ENCODE results near the gene FES.

The FES gene

DNA sequence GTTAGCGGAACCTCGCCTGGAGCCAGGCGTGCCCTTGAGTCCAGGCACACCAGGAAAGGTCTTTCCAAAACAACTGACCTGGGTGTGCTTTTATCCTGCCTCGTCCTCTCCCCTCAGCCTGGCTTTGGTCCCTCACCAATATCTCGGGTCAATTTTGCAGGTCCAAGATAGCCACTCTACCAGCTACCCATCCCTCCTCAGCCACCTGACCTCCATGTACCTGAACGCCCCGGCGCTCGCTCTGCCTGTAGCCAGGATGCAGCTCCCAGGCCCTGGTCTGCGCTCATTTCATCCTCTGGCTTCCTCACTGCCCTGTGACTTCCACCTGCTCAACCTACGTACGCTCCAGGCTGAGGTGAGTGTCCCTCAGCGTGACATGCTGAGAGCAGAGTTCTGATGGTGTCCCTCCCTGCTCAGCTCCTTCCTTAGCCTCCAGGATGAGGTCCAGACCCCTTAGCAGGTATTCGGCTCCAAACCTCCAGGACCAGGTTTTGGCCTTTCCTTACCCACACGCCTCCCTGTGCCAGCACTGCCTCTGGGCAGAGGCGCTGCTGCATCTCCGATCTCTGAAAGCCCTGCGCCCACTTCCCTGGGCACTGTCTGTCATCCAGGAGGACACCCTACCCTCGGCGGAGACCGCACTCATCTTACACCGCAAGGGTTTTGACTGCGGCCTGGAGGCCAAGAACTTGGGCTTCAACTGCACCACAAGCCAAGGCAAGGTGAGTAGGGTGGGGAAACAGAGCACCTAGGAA lies 33.9 kb downstream of the FES start:
- no peak for TF ChIP-seq EP300 (IDR thresholded peaks at IDR 0.05; ENCODE audit: borderline replicate concordance)
- TF ChIP-seq FOXM1 (IDR thresholded peaks at IDR 0.05; ENCODE audit: borderline replicate concordance, low read depth): no peak
- TF ChIP-seq CEBPB (IDR thresholded peaks at IDR 0.05): no peak
- no peak for TF ChIP-seq NFIC (IDR thresholded peaks at IDR 0.05)
- TF ChIP-seq RAD21 (IDR thresholded peaks at IDR 0.05; ENCODE audit: low read depth): no peak
- TF ChIP-seq TEAD4 (IDR thresholded peaks at IDR 0.05): no peak
- no peak for TF ChIP-seq CREB1 (IDR thresholded peaks at IDR 0.05; ENCODE audit: low read depth)
- no peak for TF ChIP-seq TAF1 (IDR thresholded peaks at IDR 0.05; ENCODE audit: low read depth)
- no peak for TF ChIP-seq EGR1 (IDR thresholded peaks at IDR 0.05)
- no peak for TF ChIP-seq TCF12 (IDR thresholded peaks at IDR 0.05; ENCODE audit: low read depth)
- TF ChIP-seq, protein P1, sequence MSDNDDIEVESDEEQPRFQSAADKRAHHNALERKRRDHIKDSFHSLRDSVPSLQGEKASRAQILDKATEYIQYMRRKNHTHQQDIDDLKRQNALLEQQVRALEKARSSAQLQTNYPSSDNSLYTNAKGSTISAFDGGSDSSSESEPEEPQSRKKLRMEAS (IDR thresholded peaks at IDR 0.05): no peak
- TF ChIP-seq ZBTB7A (IDR thresholded peaks at IDR 0.05; ENCODE audit: low read depth): no peak
- TF ChIP-seq, protein P2, sequence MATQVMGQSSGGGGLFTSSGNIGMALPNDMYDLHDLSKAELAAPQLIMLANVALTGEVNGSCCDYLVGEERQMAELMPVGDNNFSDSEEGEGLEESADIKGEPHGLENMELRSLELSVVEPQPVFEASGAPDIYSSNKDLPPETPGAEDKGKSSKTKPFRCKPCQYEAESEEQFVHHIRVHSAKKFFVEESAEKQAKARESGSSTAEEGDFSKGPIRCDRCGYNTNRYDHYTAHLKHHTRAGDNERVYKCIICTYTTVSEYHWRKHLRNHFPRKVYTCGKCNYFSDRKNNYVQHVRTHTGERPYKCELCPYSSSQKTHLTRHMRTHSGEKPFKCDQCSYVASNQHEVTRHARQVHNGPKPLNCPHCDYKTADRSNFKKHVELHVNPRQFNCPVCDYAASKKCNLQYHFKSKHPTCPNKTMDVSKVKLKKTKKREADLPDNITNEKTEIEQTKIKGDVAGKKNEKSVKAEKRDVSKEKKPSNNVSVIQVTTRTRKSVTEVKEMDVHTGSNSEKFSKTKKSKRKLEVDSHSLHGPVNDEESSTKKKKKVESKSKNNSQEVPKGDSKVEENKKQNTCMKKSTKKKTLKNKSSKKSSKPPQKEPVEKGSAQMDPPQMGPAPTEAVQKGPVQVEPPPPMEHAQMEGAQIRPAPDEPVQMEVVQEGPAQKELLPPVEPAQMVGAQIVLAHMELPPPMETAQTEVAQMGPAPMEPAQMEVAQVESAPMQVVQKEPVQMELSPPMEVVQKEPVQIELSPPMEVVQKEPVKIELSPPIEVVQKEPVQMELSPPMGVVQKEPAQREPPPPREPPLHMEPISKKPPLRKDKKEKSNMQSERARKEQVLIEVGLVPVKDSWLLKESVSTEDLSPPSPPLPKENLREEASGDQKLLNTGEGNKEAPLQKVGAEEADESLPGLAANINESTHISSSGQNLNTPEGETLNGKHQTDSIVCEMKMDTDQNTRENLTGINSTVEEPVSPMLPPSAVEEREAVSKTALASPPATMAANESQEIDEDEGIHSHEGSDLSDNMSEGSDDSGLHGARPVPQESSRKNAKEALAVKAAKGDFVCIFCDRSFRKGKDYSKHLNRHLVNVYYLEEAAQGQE (IDR thresholded peaks at IDR 0.05; ENCODE audit: low read depth): no peak
- TF ChIP-seq, protein P3, sequence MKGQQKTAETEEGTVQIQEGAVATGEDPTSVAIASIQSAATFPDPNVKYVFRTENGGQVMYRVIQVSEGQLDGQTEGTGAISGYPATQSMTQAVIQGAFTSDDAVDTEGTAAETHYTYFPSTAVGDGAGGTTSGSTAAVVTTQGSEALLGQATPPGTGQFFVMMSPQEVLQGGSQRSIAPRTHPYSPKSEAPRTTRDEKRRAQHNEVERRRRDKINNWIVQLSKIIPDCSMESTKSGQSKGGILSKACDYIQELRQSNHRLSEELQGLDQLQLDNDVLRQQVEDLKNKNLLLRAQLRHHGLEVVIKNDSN (IDR thresholded peaks at IDR 0.05): no peak

DNA sequence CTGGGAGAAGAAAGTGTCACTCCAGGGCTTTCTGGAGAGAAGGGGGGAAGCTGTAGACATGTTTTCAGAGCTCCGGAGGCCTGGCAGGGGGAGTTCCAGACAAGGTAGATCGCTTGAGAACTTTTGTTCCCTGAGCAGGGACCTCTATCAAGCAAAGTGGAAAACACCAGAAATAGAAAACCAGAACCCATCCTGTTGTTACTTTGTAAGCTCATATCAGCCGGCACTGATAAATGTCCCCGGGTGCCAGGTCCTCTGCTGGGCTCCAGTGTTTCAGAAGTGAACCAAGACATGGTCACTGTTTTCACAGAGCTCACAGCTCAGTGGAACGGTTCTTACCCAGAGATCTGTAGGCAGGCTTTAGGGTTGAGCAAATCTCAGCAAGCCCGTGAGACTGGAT lies 34.5 kb downstream of the FES start:
- TF ChIP-seq FOXM1 (IDR thresholded peaks at IDR 0.05; ENCODE audit: borderline replicate concordance, low read depth) (no peak), TEAD4 (IDR thresholded peaks at IDR 0.05) (no peak), TAF1 (IDR thresholded peaks at IDR 0.05; ENCODE audit: low read depth) (no peak), YY1 (IDR thresholded peaks at IDR 0.05; ENCODE audit: low read depth) (no peak), EGR1 (IDR thresholded peaks at IDR 0.05) (no peak), TCF12 (IDR thresholded peaks at IDR 0.05; ENCODE audit: low read depth) (no peak), EP300 (IDR thresholded peaks at IDR 0.05; ENCODE audit: borderline replicate concordance) (no peak), RAD21 (IDR thresholded peaks at IDR 0.05; ENCODE audit: low read depth) (no peak), NFIC (IDR thresholded peaks at IDR 0.05) (no peak), ZBTB7A (IDR thresholded peaks at IDR 0.05; ENCODE audit: low read depth) (no peak), CEBPB (IDR thresholded peaks at IDR 0.05) (no peak)
- TF ChIP-seq, protein P2 (IDR thresholded peaks at IDR 0.05; ENCODE audit: low read depth): no peak
- TF ChIP-seq, protein P1 (IDR thresholded peaks at IDR 0.05): no peak
- TF ChIP-seq, protein P3 (IDR thresholded peaks at IDR 0.05): no peak

DNA sequence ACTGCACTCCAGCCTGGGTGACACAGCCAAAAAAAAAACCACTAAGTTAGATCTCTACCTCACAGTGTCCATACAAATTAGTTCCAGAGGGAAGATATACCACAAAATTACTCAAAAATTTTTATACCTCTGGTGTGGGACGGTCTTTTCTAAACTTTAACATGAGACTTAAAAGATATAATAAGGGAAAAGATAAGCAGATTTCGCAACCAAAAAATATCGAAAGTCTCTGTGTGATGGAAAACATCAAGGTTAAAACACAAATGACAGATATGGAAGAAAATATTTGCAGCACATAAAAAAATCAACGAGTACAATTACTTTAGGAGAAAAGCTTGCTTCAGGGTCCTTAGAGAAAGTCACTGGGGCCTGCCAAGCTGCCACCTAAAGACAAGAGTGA lies 37.6 kb downstream of the FES start:
- TF ChIP-seq, protein P3 (IDR thresholded peaks at IDR 0.05): no peak
- TF ChIP-seq NFIC (IDR thresholded peaks at IDR 0.05) (no peak), TEAD4 (IDR thresholded peaks at IDR 0.05) (no peak), TCF12 (IDR thresholded peaks at IDR 0.05; ENCODE audit: low read depth) (no peak), EGR1 (IDR thresholded peaks at IDR 0.05) (no peak), RAD21 (IDR thresholded peaks at IDR 0.05; ENCODE audit: low read depth) (no peak), CEBPB (IDR thresholded peaks at IDR 0.05) (no peak; the same call in 1 of the 2 replicates), YY1 (IDR thresholded peaks at IDR 0.05; ENCODE audit: low read depth) (no peak), TAF1 (IDR thresholded peaks at IDR 0.05; ENCODE audit: low read depth) (no peak), EP300 (IDR thresholded peaks at IDR 0.05; ENCODE audit: borderline replicate concordance) (no peak), FOXM1 (IDR thresholded peaks at IDR 0.05; ENCODE audit: borderline replicate concordance, low read depth) (no peak), ZBTB7A (IDR thresholded peaks at IDR 0.05; ENCODE audit: low read depth) (no peak), CREB1 (IDR thresholded peaks at IDR 0.05; ENCODE audit: low read depth) (no peak)
- TF ChIP-seq, protein P1 (IDR thresholded peaks at IDR 0.05): no peak
- TF ChIP-seq, protein P2 (IDR thresholded peaks at IDR 0.05; ENCODE audit: low read depth): no peak

Data from Ishikawa (cell line).